ENCODE measurements around the gene PHYHD1.

DNA sequence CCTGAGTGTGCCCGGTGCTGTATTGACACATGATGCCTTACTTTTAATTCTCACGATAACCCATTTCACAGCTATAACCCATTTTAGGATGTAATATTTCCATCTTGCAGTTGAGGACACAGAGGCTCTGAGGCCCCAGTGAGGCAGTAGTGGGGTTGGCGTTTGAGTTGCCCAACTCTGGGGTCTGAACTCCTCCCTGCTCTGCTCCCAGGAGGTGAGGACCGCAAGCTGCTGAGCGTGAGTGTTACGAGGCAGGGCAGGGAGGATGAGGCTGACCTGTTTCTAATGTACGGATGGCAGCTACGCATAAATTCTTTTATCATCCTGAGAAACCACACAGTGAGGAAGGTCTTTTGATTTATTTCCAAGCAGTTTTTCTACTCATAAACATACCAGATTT, 27.4 kb upstream of the PHYHD1 start:
- no peak for TF ChIP-seq EZH2 (IDR thresholded peaks at IDR 0.05; ENCODE audit: low read length)
- TF ChIP-seq, protein P1, sequence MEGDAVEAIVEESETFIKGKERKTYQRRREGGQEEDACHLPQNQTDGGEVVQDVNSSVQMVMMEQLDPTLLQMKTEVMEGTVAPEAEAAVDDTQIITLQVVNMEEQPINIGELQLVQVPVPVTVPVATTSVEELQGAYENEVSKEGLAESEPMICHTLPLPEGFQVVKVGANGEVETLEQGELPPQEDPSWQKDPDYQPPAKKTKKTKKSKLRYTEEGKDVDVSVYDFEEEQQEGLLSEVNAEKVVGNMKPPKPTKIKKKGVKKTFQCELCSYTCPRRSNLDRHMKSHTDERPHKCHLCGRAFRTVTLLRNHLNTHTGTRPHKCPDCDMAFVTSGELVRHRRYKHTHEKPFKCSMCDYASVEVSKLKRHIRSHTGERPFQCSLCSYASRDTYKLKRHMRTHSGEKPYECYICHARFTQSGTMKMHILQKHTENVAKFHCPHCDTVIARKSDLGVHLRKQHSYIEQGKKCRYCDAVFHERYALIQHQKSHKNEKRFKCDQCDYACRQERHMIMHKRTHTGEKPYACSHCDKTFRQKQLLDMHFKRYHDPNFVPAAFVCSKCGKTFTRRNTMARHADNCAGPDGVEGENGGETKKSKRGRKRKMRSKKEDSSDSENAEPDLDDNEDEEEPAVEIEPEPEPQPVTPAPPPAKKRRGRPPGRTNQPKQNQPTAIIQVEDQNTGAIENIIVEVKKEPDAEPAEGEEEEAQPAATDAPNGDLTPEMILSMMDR (optimal IDR thresholded peaks at IDR 0.05 in 1 of 3, IDR thresholded peaks at IDR 0.05 in 1 of 3, conservative IDR thresholded peaks at IDR 0.05 in 1 of 3; ENCODE audit: extremely low read depth in 1 of 3, insufficient read depth in 2 of 3, low read length in 3 of 3), result no peak

Measured in keratinocyte (primary cell).